Prostate gland (tissue), 2 donors: ENCODE results near the gene TTYH2.

Experiments
- POLR2A ChIP-seq: fragments of 450-650 bp; IDR thresholded peaks from one replicate; pipeline ENCODE4 v1.6.1; 2016; ENCODE audit warnings: antibody characterized with exemption, mild to moderate bottlenecking
- TF ChIP-seq, protein P1 (sequence below), 4 experiments: fragments of 200-600 bp in 2 of 4; fragments of 450-650 bp in 2 of 4; sonication (generic) in 2 of 4; IDR thresholded peaks; 1 replicate in 3 of 4; 2 replicates in 1 of 4; pipeline ENCODE4 v1.5.1; 2016 to 2019; ENCODE audit warnings: antibody characterized with exemption in 4 of 4, mild to moderate bottlenecking in 2 of 4, moderate library complexity in 2 of 4

DNA sequence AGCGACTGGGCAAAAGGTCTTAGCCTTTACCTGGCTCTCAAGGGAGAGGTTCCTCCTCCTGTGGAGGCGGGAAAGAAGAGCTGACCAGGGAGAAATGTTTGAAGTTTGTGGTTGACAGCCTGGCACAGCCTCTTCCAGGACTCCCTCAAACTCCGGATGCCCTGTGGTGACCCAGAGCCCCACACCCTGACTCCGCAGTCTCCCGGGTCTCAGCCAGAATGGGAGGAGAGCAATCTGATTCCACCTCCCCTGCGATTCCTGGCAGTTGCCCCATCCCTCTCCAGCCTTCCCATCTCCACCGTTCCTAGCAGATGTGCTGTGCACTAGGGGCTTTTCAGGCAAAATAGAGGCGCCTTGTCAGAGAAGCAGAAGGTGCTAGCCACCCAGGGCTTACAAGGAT, 55.2 kb downstream of the TTYH2 start:
- TF ChIP-seq, protein P1, sequence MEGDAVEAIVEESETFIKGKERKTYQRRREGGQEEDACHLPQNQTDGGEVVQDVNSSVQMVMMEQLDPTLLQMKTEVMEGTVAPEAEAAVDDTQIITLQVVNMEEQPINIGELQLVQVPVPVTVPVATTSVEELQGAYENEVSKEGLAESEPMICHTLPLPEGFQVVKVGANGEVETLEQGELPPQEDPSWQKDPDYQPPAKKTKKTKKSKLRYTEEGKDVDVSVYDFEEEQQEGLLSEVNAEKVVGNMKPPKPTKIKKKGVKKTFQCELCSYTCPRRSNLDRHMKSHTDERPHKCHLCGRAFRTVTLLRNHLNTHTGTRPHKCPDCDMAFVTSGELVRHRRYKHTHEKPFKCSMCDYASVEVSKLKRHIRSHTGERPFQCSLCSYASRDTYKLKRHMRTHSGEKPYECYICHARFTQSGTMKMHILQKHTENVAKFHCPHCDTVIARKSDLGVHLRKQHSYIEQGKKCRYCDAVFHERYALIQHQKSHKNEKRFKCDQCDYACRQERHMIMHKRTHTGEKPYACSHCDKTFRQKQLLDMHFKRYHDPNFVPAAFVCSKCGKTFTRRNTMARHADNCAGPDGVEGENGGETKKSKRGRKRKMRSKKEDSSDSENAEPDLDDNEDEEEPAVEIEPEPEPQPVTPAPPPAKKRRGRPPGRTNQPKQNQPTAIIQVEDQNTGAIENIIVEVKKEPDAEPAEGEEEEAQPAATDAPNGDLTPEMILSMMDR (IDR thresholded peaks at IDR 0.05): no peak
- no peak for TF ChIP-seq POLR2A
